Nephron (organoid): ENCODE measurements around the gene TPSAB1.
"Not testable (repeated sequence)": the region's sequence is repeated elsewhere in the genome, so short reads cannot be mapped to it uniquely, and the experiment has no call there.

Experiments
- H3K27ac Mint-ChIP-seq, 3 experiments: 2 replicates each; pipeline ENCODE4 v1.8.0; 2020; ENCODE audit warnings: mixed read lengths in 3 of 3, mild to moderate bottlenecking in 2 of 3, moderate library complexity in 1 of 3
- H3K27me3 Mint-ChIP-seq: 2 replicates; pipeline ENCODE4 v1.8.0; 2021; ENCODE audit warnings: low read depth, mild to moderate bottlenecking, moderate library complexity, mixed read lengths
- H3K36me3 Mint-ChIP-seq: 2 replicates; pipeline ENCODE4 v1.8.0; 2020; ENCODE audit warnings: low read depth, mixed read lengths
- H3K4me1 Mint-ChIP-seq: 2 replicates; pipeline ENCODE4 v1.8.0; 2020; ENCODE audit warnings: mixed read lengths
- H3K4me3 Mint-ChIP-seq, 3 experiments: 2 replicates each; pipeline ENCODE4 v1.8.0; 2020; ENCODE audit warnings: mild to moderate bottlenecking in 3 of 3, mixed read lengths in 3 of 3, moderate library complexity in 2 of 3
- H3K9me3 Mint-ChIP-seq: 2 replicates; pipeline ENCODE4 v1.8.0; 2020; ENCODE audit warnings: mixed read lengths
- CTCF ChIP-seq, 3 experiments: fragments of 200-600 bp; sonication (generic); IDR thresholded peaks; one replicate each; pipeline ENCODE4 v1.5.0; 2021; ENCODE audit warnings: antibody characterized with exemption in 3 of 3; ENCODE audit not compliant: unreplicated experiment in 3 of 3

The TPSAB1 gene

GRCh38 chr16:1237990-1238389 lies 2.5 kb upstream of the TPSAB1 start:
- no peak for TF ChIP-seq CTCF (IDR thresholded peaks at IDR 0.05; ENCODE audit: unreplicated experiment in 3 of 3)
- H3K27ac Mint-ChIP-seq: peak overlapping the region in 1 of 3 experiments; percentile 38
- no peak overlapping the region for H3K4me3 Mint-ChIP-seq
- peaks cover 5% of the 10 kb centered on the region for H3K9me3 Mint-ChIP-seq
- H3K27me3 Mint-ChIP-seq: peaks cover 6% of the 10 kb centered on the region
- H3K36me3 Mint-ChIP-seq: no peaks in the 10 kb centered on the region
- no peaks in the 10 kb centered on the region for H3K4me1 Mint-ChIP-seq

DNA sequence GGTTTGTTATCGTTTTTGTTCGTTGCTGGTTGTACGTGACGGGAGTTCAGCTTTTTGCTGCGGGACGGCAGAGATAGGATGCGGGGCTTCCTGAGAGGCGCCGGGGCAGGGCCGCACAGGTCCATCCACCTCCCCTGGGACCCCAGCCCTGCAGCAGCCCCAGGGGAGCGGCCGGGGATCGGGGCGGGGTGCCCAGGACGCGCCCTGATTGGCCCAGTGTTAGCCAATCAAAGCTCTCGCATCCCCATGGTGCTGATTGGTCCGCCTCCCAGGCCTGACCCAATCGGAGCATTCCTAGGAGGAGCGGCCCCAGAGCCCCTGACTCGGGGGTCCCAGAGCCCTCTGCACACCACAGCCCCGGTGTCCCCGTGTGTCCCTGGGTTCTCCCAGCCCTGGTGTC lies 1.6 kb upstream of the TPSAB1 start:
- not testable (repeated sequence) for H3K27me3 Mint-ChIP-seq, H3K4me1 Mint-ChIP-seq, H3K27ac Mint-ChIP-seq, H3K4me3 Mint-ChIP-seq, H3K9me3 Mint-ChIP-seq, H3K36me3 Mint-ChIP-seq

- not testable (repeated sequence) for H3K27me3 Mint-ChIP-seq, H3K4me3 Mint-ChIP-seq, H3K27ac Mint-ChIP-seq, H3K4me1 Mint-ChIP-seq, H3K9me3 Mint-ChIP-seq, H3K36me3 Mint-ChIP-seq
Measured at GRCh38 chr16:1239575-1239974, 930 bp upstream of the TPSAB1 start.

DNA sequence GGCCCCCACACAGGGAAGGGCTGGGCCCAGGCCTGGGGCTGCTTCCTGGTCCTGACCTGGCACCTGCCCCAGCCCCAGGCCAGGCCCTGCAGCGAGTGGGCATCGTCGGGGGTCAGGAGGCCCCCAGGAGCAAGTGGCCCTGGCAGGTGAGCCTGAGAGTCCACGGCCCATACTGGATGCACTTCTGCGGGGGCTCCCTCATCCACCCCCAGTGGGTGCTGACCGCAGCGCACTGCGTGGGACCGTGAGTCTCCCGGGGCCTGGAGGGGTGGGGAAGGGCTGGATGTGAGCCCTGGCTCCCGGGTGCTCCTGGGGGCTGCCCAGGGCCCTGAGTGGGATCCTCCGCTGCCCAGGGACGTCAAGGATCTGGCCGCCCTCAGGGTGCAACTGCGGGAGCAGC lies 576 bp downstream of the TPSAB1 start:
- H3K4me1 Mint-ChIP-seq, H3K4me3 Mint-ChIP-seq, H3K36me3 Mint-ChIP-seq, H3K27ac Mint-ChIP-seq, H3K9me3 Mint-ChIP-seq, H3K27me3 Mint-ChIP-seq: not testable (repeated sequence)

DNA sequence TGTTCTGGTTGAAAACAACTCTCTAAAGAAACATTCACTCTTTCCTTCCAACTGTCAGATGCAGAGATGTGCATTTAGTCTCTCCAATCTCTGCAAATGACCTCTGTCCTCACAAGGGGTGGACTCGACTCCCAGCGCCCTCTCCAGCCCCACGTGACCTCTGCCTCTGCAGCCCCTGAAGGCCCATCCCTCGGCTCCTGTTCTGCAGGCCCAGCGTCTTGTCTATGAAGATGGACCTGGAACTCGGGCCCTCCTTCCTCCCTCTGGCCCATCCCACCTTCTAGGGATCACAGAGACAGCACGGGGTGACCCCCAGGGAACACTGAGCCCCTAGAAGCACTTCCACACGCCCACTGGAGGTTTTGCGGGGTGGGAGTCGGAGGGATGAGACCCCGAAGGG lies 2.9 kb downstream of the TPSAB1 start:
- H3K36me3 Mint-ChIP-seq, H3K4me1 Mint-ChIP-seq, H3K9me3 Mint-ChIP-seq, H3K27ac Mint-ChIP-seq, H3K4me3 Mint-ChIP-seq: not testable (repeated sequence)
- peaks cover 18% of the 10 kb centered on the region for H3K27me3 Mint-ChIP-seq

DNA sequence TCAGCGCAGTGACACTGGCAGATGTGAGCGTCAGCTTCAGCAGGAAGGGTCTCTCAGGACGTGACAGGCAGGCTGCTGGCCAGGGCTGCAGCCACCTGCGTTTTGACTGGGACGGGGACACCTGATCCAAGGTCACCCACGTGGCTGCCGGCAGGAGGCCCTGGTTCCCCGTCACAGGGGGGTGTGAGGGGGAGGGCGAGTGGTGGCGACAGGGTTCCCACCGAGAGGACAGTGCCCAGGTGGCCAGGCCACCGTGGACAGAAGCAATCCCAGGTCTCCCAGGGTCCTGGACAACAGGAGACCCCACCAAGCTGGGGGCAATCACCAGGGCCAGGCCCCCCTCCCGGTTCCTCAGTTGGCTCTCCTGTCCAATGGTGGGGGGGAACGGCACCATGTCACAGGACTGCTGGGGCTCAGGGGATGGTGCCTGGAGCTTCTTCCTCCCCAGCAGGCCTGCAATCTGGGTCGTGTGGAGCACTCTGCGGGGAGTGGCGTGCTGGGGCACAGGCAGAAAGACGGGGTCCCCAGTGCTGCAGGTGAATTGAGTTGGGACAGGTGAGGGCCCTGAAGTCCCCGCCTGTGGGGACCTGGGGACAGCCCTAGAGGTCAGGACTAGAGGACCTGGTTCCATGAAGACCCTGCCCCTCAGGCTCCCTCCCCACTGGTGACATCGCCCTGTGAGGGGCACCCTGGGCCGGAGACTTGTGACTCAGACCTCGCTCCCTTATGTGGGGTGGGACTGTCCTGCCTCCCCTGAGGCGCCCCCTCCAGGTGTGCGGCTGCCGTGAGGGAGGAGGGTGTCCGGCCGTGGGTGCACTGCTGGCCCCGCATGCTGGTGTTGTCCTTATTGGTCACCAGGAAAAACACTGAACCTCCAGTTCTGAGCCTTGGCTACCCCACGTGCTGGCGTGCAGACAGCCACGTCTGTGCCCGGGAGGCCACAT lies 3.7 kb downstream of the TPSAB1 start:
- peaks cover 18% of the 10 kb centered on the region for H3K27me3 Mint-ChIP-seq
- not testable (repeated sequence) for H3K4me3 Mint-ChIP-seq, H3K36me3 Mint-ChIP-seq, H3K9me3 Mint-ChIP-seq, H3K27ac Mint-ChIP-seq, H3K4me1 Mint-ChIP-seq

DNA sequence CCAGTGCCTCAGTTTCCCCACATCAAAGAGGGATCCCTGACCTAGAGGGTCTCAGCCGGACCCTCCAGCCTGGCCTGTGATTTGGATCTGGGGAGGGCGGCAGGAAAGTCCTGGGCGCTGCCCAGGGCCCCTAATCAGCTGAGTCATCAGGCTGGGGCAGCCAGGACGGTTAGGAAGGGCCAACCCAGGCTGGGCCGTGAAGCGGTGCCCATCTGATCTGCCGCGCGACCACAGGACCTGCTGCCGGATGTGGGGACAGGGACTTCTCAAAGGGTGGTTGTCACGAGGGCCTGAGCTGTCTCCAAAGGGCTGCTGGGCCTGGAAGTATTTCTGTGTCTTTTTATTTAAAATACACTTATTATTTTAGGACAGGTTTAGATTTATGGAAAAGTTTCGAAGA lies 4.4 kb downstream of the TPSAB1 start:
- H3K9me3 Mint-ChIP-seq: no peaks in the 10 kb centered on the region
- no peaks in the 10 kb centered on the region for H3K36me3 Mint-ChIP-seq
- no peaks in the 10 kb centered on the region for H3K4me1 Mint-ChIP-seq
- H3K27ac Mint-ChIP-seq: no peak overlapping the region
- H3K4me3 Mint-ChIP-seq: no peak overlapping the region
- no peak for TF ChIP-seq CTCF (IDR thresholded peaks at IDR 0.05; ENCODE audit: unreplicated experiment in 3 of 3)
- H3K27me3 Mint-ChIP-seq: peaks cover 18% of the 10 kb centered on the region

- H3K9me3 Mint-ChIP-seq: no peaks in the 10 kb centered on the region
- TF ChIP-seq CTCF (IDR thresholded peaks at IDR 0.05; ENCODE audit: unreplicated experiment in 3 of 3): no peak
- peaks cover 18% of the 10 kb centered on the region for H3K27me3 Mint-ChIP-seq
- H3K4me1 Mint-ChIP-seq: no peaks in the 10 kb centered on the region
- no peak overlapping the region for H3K4me3 Mint-ChIP-seq
- H3K36me3 Mint-ChIP-seq: no peaks in the 10 kb centered on the region
- H3K27ac Mint-ChIP-seq: no peak overlapping the region
Measured at GRCh38 chr16:1245452-1246020, 5.0 kb downstream of the TPSAB1 start.

DNA sequence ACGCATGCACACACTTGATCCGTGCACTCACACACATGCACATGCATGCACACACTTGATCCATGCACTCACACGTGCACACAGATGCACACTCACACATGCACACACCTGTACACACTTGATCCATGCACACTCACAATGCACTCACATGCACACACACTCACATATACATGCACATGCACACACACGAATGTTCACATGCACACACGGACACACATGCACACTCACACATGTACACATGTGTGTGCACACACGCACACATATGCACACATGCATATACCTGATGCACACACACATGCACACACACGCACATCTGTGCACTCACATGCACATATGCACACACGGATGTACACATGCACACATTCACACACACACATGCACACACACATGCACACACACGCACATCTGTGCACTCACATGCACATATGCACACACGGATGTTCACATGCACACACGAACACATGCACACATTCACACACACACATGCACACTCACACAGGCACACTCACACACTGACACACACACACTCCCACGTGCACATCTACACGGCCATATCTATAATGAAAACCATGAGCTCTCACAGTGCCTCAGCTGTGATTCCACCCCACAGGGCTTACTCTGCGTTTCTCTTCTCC lies 7.5 kb downstream of the TPSAB1 start:
- H3K4me3 Mint-ChIP-seq, H3K36me3 Mint-ChIP-seq, H3K4me1 Mint-ChIP-seq, H3K27ac Mint-ChIP-seq, H3K9me3 Mint-ChIP-seq: not testable (repeated sequence)
- H3K27me3 Mint-ChIP-seq: peaks cover 23% of the 10 kb centered on the region

- not testable (repeated sequence) for H3K36me3 Mint-ChIP-seq, H3K27ac Mint-ChIP-seq, H3K4me3 Mint-ChIP-seq, H3K4me1 Mint-ChIP-seq, H3K9me3 Mint-ChIP-seq
- H3K27me3 Mint-ChIP-seq: peaks cover 25% of the 10 kb centered on the region
Measured at GRCh38 chr16:1249031-1249755, 8.7 kb downstream of the TPSAB1 start.

- H3K27ac Mint-ChIP-seq, H3K4me3 Mint-ChIP-seq, H3K9me3 Mint-ChIP-seq, H3K36me3 Mint-ChIP-seq, H3K4me1 Mint-ChIP-seq: not testable (repeated sequence)
- peaks cover 16% of the 10 kb centered on the region for H3K27me3 Mint-ChIP-seq
Measured at GRCh38 chr16:1253701-1254364, 13.3 kb downstream of the TPSAB1 start.
